Lung microvascular endothelial cell (primary cell): ENCODE results near the gene EIF4G1. TPM values are rescaled to one million over a fixed set of nuclear protein-coding genes. Genes with fewer than 3 reads are reported as not detected.

Experiments used
- DNase-seq, 2 donors: peaks; one replicate each; pipeline versions ENCODE4 v3.0.0 to v3.0.0-alpha.2; 2010; ENCODE audit warnings: low read depth in 2 of 2
- total RNA-seq: library from RNA; depleted of rRNA; stranded (reverse); fragments of >200 nt; gene quantifications from 2 replicates; pipeline ENCODE4 v1.2.1, GENCODE V29; 2014

Gene EIF4G1
- total RNA-seq, 1 donor from 2014 or later: 237 TPM

- DNase-seq: peak; percentile 96 to 98
Observed at GRCh38 chr3:184362668-184363546, 48.5 kb downstream of the EIF4G1 start.

- DNase-seq: peak in 1 of 2 donors; percentile 21
Observed at GRCh38 chr3:184366619-184367289, 52.3 kb downstream of the EIF4G1 start.

- DNase-seq: no peak
Observed at GRCh38 chr3:184368116-184368515, 53.7 kb downstream of the EIF4G1 start.

GRCh38 chr3:184368586-184369183 is 54.3 kb downstream of the EIF4G1 start:
- DNase-seq: peak; percentile 39 to 80

- DNase-seq: peak; percentile 85 to 93
Observed at GRCh38 chr3:184371570-184372018, 57.2 kb downstream of the EIF4G1 start.

GRCh38 chr3:184372296-184372821 is 58.0 kb downstream of the EIF4G1 start:
- DNase-seq: no peak

- no peak for DNase-seq
Observed at GRCh38 chr3:184372911-184373310, 58.5 kb downstream of the EIF4G1 start.

- peak in 1 of 2 donors; percentile 25 for DNase-seq
Observed at GRCh38 chr3:184373422-184373821, 59.0 kb downstream of the EIF4G1 start.

DNA sequence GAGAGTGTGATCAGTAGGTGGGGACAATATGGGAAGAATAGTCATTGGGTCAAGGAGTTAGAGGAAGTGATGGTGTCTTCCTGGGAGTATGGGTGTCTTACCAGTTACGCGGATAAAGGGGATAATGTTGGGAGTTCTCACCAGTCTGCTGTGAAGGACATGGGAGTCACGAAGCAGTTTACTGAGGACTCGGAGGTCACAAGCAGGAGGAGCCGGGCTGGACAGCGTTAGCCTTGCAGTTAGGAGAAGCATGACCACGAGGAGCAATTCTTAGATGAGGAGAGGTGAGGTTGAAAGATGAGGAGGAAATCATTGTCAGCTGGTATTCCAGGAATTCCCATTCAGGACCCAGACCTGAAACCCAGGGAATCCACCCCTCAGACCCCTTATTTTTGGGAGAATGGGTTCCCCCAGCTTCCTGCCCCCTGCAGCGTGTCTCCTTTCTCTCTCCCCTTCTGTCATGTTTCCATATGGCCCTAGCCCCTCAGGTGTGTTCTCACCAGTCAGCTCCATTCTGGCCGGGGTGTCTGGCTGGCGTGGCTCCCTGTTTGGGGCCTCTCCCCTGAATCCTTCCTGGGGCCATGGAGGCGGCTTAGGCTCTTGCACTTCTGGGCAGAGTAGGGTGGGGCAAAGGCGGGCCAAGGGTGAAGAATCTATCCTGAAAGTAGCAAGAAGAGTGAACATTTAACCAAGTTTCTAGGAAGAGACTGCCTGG is 61.5 kb downstream of the EIF4G1 start:
- no peak for DNase-seq

- DNase-seq: no peak
Observed at GRCh38 chr3:184377374-184377773, 63.0 kb downstream of the EIF4G1 start.

GRCh38 chr3:184377882-184378445 is 63.6 kb downstream of the EIF4G1 start, which contains the start of gene THPO:
TSS of gene THPO (minus strand) at chr3:184378207. CDS start at chr3:184376259, 1,948 bp downstream.
- no peak for DNase-seq

- DNase-seq: no peak
Observed at GRCh38 chr3:184378651-184379357, 64.4 kb downstream of the EIF4G1 start.

- no peak for DNase-seq
Observed at GRCh38 chr3:184379358-184380184, 65.2 kb downstream of the EIF4G1 start, which contains the start of gene CHRD. TSS of gene CHRD (plus strand) at chr3:184380054. CDS start at chr3:184380319, 265 bp downstream.

DNA sequence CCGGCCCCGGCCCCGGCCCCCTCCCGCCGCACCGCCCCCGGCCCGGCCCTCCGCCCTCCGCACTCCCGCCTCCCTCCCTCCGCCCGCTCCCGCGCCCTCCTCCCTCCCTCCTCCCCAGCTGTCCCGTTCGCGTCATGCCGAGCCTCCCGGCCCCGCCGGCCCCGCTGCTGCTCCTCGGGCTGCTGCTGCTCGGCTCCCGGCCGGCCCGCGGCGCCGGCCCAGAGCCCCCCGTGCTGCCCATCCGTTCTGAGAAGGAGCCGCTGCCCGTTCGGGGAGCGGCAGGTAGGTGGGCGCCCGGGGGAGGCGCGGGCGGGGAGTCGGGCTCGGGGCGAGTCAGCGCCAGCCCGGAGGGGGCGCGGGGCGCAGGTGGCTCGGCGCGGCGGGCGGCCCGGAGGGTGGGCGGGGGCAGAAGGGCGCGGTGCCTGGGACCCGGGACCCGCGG is 65.8 kb downstream of the EIF4G1 start:
- peak; percentile 33 to 45 for DNase-seq

GRCh38 chr3:184380627-184381260 is 66.3 kb downstream of the EIF4G1 start:
- DNase-seq: no peak

GRCh38 chr3:184381261-184382224 is 67.1 kb downstream of the EIF4G1 start:
- DNase-seq: no peak

DNA sequence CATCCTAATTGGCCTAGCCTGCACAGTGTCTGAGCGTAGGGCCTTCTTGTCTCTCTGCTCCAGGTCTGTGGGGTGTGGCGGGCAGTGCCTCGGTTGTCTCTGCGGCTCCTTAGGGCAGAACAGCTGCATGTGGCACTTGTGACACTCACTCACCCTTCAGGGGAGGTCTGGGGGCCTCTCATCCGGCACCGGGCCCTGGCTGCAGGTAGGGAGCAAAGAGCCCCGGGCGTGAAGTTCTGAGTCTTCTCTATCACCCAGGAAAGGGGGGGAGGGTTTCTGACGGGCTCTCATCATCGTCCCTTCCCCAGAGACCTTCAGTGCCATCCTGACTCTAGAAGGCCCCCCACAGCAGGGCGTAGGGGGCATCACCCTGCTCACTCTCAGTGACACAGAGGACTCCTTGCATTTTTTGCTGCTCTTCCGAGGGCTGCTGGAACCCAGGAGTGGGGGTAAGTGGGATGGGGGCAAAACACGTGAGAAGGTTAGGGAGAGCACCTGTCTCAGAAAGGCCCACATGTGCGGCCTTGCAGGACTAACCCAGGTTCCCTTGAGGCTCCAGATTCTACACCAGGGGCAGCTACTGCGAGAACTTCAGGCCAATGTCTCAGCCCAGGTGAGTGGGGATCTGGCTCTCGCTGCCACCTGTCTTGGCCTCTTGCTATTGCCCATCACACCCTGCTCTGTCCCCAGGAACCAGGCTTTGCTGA is 68.1 kb downstream of the EIF4G1 start:
- DNase-seq: no peak
